GM12801 (cell line): ENCODE measurements around the gene RXRA.

ENCODE experiments used
- CTCF ChIP-seq: IDR thresholded peaks from one replicate; pipeline ENCODE4 v1.5.1; 2011; ENCODE audit warnings: control low read depth; ENCODE audit not compliant: insufficient read length; ENCODE audit errors: extremely low read depth

Gene RXRA

GRCh38 chr9:134358026-134358661, 31.9 kb downstream of the RXRA start:
- TF ChIP-seq CTCF: no peak

DNA sequence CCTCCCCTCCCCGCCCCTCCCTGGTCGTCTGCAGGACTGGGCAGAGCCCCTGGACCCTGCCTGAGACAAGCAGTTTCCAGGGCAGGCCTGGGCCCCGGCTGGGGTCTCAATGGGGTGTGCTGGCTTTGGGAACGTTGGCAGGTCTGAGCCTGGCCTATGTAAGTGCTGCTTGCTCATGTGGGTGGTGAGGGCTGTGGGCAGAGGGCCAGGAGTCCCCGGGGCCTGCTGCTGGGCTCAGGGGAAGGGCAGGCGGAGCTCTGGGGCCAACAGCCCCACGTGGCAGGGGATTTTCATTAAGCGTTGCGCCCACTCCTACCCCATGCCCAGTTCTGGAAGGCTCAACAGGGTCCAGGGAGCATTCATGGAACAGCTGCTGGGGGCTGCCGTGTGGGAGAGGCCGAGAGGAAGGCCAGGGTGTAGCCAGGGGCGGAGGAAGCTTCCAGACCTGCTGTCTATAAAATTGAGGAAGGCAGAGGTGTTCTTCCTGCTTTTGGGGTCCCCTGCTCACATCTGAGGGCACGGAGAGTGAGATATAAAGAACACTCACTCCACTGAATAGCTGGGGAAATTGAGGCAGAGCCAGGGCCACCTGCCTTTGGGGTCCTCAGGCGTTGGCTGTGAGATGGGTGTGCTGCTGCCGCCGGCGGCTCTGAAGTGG, 32.5 kb downstream of the RXRA start:
- no peak for TF ChIP-seq CTCF

GRCh38 chr9:134359493-134360179, 33.4 kb downstream of the RXRA start:
- TF ChIP-seq CTCF: no peak

DNA sequence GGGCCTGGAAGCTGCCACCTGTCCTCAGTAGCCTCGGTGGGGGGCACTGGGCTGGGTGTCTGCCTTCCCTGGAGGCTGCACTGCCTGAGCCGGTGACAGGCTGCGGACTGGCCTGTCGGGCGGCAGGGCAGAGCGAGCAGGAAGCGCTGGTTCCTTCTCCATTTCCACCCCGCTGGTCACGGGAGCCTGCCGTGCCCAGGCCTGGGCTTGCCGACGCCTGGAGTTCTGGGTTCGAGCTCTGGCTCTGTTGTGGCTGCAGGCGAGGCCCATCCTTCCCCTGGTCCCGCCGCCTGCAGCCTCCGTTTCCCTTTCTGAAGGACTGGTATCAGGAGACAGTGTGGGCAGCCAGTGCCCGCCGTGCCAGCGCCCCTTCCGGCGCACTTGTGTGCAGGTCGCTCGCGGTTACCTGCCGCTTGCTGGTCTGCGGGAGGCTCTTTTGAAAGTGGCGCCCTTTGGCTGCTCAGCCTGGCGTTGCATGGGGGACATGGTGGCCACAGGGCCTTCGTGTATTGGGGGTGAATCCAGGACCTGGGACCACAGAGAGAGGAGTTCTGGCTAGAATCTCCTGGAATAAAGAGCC, 34.0 kb downstream of the RXRA start:
- no peak for TF ChIP-seq CTCF

DNA sequence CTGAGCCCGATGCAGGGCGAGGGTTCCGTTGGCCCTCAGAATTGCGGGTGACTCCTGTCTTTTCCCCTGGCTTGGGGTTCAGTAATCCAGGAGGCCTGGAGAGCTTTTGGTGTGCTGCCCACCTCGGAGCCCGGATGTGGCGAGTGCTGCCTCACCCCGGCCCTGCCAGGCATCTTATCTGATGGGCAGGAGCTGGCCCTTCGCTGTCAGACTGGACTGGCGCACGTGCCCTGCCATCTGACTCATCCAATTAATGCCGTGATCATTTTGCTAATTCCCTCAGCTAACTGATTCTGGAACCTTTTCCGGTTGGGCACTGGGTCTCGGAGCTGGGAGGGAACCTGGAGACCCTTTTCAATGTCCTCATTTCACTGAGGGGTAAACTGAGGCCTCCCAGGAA, 34.6 kb downstream of the RXRA start:
- no peak for TF ChIP-seq CTCF

DNA sequence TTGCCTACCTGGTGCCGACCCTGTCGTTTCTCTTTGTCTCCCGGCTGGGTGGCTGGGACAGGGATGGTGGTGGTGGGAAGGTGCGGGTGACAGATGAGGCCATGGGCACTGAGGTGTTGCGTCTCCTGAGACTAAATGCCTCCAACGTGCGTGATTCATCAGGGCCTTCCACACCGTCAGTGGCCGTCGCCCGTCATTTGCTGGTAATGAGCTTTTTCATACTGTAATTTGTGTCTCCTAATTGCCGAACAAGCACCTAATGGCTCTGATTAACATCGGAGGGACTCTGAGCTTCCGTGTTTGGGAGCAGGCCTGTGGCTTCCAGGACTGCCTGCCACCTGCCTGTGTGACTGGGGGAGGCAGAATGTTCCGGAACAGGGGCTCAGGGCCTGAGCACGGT, 35.2 kb downstream of the RXRA start:
- TF ChIP-seq CTCF: no peak

DNA sequence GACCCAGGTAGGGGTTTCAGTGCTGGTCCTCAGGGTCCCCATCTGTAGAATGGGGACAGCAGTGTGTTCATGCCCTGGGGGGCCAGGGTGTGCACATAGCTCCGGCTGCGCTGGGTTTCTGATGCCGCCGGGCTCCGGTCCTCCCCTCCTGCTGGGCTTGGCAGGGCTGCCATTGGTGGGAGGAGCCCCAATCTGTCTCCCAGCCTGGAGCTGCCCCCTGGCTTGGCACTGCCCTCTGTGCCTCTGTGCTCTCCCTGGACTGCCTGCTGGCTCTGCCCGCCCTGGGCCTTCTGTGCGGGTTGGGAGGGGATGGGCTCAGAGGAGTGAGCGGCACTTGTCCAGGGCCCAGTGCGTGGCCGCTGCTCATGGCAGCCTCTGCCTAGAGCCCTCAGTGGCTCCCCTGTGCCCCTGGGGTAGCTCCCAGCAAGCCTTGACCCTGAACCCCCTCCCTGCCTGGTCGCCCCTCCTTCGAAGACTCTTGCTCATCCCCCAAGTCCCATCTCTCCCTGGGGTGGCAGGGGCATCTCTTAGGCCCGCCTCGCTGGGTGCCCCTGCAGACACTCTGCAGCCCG, 35.7 kb downstream of the RXRA start:
- no peak for TF ChIP-seq CTCF
